ENCODE measurements around the gene NR6A1. TPM values are rescaled to one million over a fixed set of nuclear protein-coding genes. Genes with fewer than 3 reads are reported as not detected.

NR6A1 gene
- total and polyA plus RNA-seq, 10 donors = 0.14 to 3.7 (median 1.9) TPM

- no peaks in the 10 kb centered on the region for H3K36me3 ChIP-seq
- H3K27me3 ChIP-seq (replicated peaks in 1 of 7) = no peaks in the 10 kb centered on the region
- no peak for DNase-seq
- H3K9me3 ChIP-seq = no peaks in the 10 kb centered on the region
- peaks cover 0 to 9% (median 1%) of the 10 kb centered on the region in 6 donors for H3K4me1 ChIP-seq
- TF ChIP-seq, protein P1, sequence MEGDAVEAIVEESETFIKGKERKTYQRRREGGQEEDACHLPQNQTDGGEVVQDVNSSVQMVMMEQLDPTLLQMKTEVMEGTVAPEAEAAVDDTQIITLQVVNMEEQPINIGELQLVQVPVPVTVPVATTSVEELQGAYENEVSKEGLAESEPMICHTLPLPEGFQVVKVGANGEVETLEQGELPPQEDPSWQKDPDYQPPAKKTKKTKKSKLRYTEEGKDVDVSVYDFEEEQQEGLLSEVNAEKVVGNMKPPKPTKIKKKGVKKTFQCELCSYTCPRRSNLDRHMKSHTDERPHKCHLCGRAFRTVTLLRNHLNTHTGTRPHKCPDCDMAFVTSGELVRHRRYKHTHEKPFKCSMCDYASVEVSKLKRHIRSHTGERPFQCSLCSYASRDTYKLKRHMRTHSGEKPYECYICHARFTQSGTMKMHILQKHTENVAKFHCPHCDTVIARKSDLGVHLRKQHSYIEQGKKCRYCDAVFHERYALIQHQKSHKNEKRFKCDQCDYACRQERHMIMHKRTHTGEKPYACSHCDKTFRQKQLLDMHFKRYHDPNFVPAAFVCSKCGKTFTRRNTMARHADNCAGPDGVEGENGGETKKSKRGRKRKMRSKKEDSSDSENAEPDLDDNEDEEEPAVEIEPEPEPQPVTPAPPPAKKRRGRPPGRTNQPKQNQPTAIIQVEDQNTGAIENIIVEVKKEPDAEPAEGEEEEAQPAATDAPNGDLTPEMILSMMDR (IDR thresholded peaks at IDR 0.05 in 8 of 11, conservative IDR thresholded peaks at IDR 0.05 in 3 of 11) = no peak
- TF ChIP-seq POLR2A (IDR thresholded peaks at IDR 0.05) (no peak), POLR2AphosphoS5 (IDR thresholded peaks at IDR 0.05) (no peak)
- intact Hi-C loops (cut with DNase I; ENCODE audit: low total_unique reads) = loop anchor here (5.0 kb wide), 1 partner anchor 93 kb away; no protein-coding TSS in a partner anchor
- H3K27ac ChIP-seq = no peak overlapping the region
- H3K4me3 ChIP-seq = no peak overlapping the region
- 88 to 94% (median 90%) methylated on average over 4 of the region's 4 CpGs for WGBS, 5 donors
Observed at GRCh38 chr9:124710766-124711165, 60.3 kb downstream of the NR6A1 start.

DNA sequence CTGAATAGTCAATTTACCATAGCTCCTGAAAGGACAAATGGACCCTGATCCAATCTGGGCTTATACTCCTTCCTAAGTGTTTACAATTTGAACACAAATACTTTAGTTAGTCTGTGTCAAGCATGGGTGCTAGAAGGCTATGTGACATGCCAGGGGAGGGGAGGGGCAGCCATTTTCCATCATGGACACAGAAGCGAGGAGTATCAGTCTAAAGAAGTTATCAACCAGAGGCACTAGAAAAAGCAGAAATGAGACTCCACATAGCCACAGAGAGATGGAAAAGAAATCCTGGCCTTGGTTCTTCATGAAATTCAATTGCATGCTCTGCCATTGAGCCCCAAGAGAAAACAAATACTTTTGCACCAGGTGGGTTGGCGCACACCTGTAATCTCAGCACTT is 61.8 kb downstream of the NR6A1 start:
- intact Hi-C loops (cut with DNase I; ENCODE audit: low total_unique reads) = no loop called here
- H3K27ac ChIP-seq = no peak overlapping the region
- 86 to 96% (median 92%) methylated on average over 2 of the region's 2 CpGs for WGBS, 5 donors
- H3K4me1 ChIP-seq = peaks cover 0 to 9% (median 1%) of the 10 kb centered on the region in 6 donors
- no peaks in the 10 kb centered on the region for H3K9me3 ChIP-seq
- H3K27me3 ChIP-seq (replicated peaks in 1 of 7) = no peaks in the 10 kb centered on the region
- no peak overlapping the region for H3K4me3 ChIP-seq
- no peak for DNase-seq
- TF ChIP-seq POLR2AphosphoS5 (IDR thresholded peaks at IDR 0.05) = no peak
- TF ChIP-seq, protein P1 (IDR thresholded peaks at IDR 0.05 in 8 of 11, conservative IDR thresholded peaks at IDR 0.05 in 3 of 11) = no peak
- TF ChIP-seq POLR2A (IDR thresholded peaks at IDR 0.05) = no peak
- no peaks in the 10 kb centered on the region for H3K36me3 ChIP-seq

GRCh38 chr9:124708633-124709291 is 62.3 kb downstream of the NR6A1 start:
- intact Hi-C loops (cut with DNase I; ENCODE audit: low total_unique reads) = no loop called here
- no peaks in the 10 kb centered on the region for H3K27me3 ChIP-seq (replicated peaks in 1 of 7)
- 92 to 100% (median 94%) methylated on average over 1 of the region's 1 CpG for WGBS, 5 donors
- no peaks in the 10 kb centered on the region for H3K36me3 ChIP-seq
- DNase-seq = no peak
- no peak for TF ChIP-seq POLR2A (IDR thresholded peaks at IDR 0.05)
- no peak for TF ChIP-seq POLR2AphosphoS5 (IDR thresholded peaks at IDR 0.05)
- TF ChIP-seq, protein P1 (IDR thresholded peaks at IDR 0.05 in 8 of 11, conservative IDR thresholded peaks at IDR 0.05 in 3 of 11) = no peak
- peaks cover 0 to 9% (median 1%) of the 10 kb centered on the region in 6 donors for H3K4me1 ChIP-seq
- H3K4me3 ChIP-seq = no peak overlapping the region
- H3K9me3 ChIP-seq = no peaks in the 10 kb centered on the region
- H3K27ac ChIP-seq = no peak overlapping the region

- TF ChIP-seq POLR2AphosphoS5 (IDR thresholded peaks at IDR 0.05) = no peak
- TF ChIP-seq, protein P1 (IDR thresholded peaks at IDR 0.05 in 8 of 11, conservative IDR thresholded peaks at IDR 0.05 in 3 of 11) = no peak
- TF ChIP-seq POLR2A (IDR thresholded peaks at IDR 0.05) = no peak
- 71 to 96% (median 90%) methylated on average over 2 of the region's 2 CpGs for WGBS, 5 donors
- Histone ChIP-seq H3K36me3 (no peaks in the 10 kb centered on the region), H3K4me3 (no peak overlapping the region), H3K27me3 (replicated peaks in 1 of 7) (no peaks in the 10 kb centered on the region), H3K9me3 (no peaks in the 10 kb centered on the region), H3K27ac (no peak overlapping the region), H3K4me1 (peaks cover 0 to 9% (median 1%) of the 10 kb centered on the region in 6 donors)
- DNase-seq = no peak
- intact Hi-C loops (cut with DNase I; ENCODE audit: low total_unique reads) = no loop called here
Observed at GRCh38 chr9:124708074-124708473, 63.0 kb downstream of the NR6A1 start.
